ENCODE measurements around the gene ZBTB47. TPM values are rescaled to one million over a fixed set of nuclear protein-coding genes. Genes with fewer than 3 reads are reported as not detected.

Gene ZBTB47
- polyA plus RNA-seq, 1 donor from 2014 or later: 4.8 TPM

DNA sequence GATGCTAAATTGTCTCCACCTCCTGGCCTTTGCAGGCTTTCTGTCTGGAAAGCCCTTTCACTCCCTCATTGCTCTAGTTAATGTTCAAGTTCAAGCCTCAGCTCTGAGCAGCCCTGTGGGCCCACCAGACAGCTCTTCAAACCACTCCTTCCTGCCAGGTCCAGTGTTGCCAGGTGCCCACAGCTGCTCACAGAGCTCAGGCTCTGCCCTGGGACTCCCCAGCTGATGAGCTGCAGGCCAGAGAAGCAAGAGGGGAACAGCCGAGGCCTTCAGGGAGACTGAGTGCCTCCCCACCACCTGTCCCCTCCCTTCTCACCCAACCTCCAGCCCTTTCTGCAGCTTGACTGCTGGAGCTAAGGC lies 1.3 kb upstream of the ZBTB47 start:
- no peak overlapping the region for H3K9ac ChIP-seq (ENCODE audit: low read length)

DNA sequence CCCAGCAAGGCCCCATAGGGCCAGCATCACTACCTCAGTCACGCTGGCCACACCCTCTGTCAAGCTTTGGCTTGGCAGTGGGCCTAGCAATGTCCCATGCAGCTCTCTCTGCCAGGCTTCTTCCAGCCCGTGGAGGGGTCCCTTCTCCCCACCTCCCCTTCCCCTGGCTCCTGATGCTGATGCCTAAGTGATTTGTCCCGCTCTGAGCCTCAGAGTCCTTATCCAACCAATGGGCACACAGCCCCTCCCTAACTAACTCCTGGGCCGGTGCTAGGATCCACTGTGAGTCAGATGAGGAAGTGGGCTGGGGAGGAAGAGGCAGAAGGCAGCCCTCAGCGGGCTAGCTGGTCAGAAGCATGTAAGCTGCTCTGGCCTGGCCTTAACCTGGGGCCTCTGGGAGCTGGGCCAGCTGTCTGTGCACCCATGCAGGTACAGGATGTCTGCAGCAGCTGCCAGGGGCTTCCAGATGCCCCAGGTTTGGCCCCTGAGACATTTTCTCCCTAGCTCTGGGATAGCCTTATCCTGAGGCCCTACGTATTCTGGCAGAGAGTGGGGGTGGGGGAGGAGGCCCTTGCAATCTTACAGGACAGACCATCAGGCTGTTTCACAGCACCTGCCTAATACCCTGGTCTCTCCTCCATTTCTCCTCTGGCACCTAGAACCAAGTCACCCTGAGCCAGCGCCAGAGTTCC lies 740 bp upstream of the ZBTB47 start:
- H2AFZ ChIP-seq (ENCODE audit: low read depth, low read length): no peak overlapping the region

More for the DNA sequence above, 1.3 kb upstream of the ZBTB47 start:
- Histone ChIP-seq H3F3A (ENCODE audit: insufficient read depth, low read length, poor library complexity, severe bottlenecking) (no peaks in the 10 kb centered on the region), H3K4me2 (ENCODE audit: low read length) (no peak overlapping the region), H4K20me1 (ENCODE audit: insufficient read depth) (no peaks in the 10 kb centered on the region), H3K9me2 (ENCODE audit: insufficient read depth, low read length) (no peaks in the 10 kb centered on the region), H3K27me3 (ENCODE audit: insufficient read depth, low read depth, low read length) (no peaks in the 10 kb centered on the region), H3K79me2 (replicated peaks; ENCODE audit: insufficient read depth, low read length) (no peaks in the 10 kb centered on the region), H3K4me3 (ENCODE audit: low read length) (no peak overlapping the region), H3K27ac (ENCODE audit: low read length) (no peak overlapping the region), H3K9me3 (ENCODE audit: low read length) (no peaks in the 10 kb centered on the region), H3K36me3 (ENCODE audit: insufficient read depth, low read length) (no peaks in the 10 kb centered on the region), H2AFZ (ENCODE audit: low read depth, low read length) (no peak overlapping the region)
- no peak for TF ChIP-seq MXI1 (conservative IDR thresholded peaks at IDR 0.05; ENCODE audit: poor library complexity, severe bottlenecking)
- no peak for TF ChIP-seq TAF1 (IDR thresholded peaks at IDR 0.05; ENCODE audit: low read depth)
- TF ChIP-seq POLR2AphosphoS5 (IDR thresholded peaks at IDR 0.05): no peak
- TF ChIP-seq EP300 (conservative IDR thresholded peaks at IDR 0.05; ENCODE audit: poor library complexity, severe bottlenecking): no peak
- TF ChIP-seq EZH2 (IDR thresholded peaks at IDR 0.05; ENCODE audit: borderline replicate concordance, insufficient read depth, low read length, poor library complexity, severe bottlenecking): no peak
- TF ChIP-seq SMC3 (conservative IDR thresholded peaks at IDR 0.05; ENCODE audit: poor library complexity): no peak
- TF ChIP-seq RAD21 (conservative IDR thresholded peaks at IDR 0.05): no peak
- TF ChIP-seq, protein P1, sequence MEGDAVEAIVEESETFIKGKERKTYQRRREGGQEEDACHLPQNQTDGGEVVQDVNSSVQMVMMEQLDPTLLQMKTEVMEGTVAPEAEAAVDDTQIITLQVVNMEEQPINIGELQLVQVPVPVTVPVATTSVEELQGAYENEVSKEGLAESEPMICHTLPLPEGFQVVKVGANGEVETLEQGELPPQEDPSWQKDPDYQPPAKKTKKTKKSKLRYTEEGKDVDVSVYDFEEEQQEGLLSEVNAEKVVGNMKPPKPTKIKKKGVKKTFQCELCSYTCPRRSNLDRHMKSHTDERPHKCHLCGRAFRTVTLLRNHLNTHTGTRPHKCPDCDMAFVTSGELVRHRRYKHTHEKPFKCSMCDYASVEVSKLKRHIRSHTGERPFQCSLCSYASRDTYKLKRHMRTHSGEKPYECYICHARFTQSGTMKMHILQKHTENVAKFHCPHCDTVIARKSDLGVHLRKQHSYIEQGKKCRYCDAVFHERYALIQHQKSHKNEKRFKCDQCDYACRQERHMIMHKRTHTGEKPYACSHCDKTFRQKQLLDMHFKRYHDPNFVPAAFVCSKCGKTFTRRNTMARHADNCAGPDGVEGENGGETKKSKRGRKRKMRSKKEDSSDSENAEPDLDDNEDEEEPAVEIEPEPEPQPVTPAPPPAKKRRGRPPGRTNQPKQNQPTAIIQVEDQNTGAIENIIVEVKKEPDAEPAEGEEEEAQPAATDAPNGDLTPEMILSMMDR (IDR thresholded peaks at IDR 0.05; ENCODE audit: poor library complexity, severe bottlenecking): no peak
- TF ChIP-seq, protein P2, sequence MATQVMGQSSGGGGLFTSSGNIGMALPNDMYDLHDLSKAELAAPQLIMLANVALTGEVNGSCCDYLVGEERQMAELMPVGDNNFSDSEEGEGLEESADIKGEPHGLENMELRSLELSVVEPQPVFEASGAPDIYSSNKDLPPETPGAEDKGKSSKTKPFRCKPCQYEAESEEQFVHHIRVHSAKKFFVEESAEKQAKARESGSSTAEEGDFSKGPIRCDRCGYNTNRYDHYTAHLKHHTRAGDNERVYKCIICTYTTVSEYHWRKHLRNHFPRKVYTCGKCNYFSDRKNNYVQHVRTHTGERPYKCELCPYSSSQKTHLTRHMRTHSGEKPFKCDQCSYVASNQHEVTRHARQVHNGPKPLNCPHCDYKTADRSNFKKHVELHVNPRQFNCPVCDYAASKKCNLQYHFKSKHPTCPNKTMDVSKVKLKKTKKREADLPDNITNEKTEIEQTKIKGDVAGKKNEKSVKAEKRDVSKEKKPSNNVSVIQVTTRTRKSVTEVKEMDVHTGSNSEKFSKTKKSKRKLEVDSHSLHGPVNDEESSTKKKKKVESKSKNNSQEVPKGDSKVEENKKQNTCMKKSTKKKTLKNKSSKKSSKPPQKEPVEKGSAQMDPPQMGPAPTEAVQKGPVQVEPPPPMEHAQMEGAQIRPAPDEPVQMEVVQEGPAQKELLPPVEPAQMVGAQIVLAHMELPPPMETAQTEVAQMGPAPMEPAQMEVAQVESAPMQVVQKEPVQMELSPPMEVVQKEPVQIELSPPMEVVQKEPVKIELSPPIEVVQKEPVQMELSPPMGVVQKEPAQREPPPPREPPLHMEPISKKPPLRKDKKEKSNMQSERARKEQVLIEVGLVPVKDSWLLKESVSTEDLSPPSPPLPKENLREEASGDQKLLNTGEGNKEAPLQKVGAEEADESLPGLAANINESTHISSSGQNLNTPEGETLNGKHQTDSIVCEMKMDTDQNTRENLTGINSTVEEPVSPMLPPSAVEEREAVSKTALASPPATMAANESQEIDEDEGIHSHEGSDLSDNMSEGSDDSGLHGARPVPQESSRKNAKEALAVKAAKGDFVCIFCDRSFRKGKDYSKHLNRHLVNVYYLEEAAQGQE (IDR thresholded peaks at IDR 0.05; ENCODE audit: borderline replicate concordance): no peak

More for the DNA sequence above, 740 bp upstream of the ZBTB47 start:
- no peaks in the 10 kb centered on the region for H3K79me2 ChIP-seq (replicated peaks; ENCODE audit: insufficient read depth, low read length)
- H3K4me2 ChIP-seq (ENCODE audit: low read length): no peak overlapping the region
- H3K4me3 ChIP-seq (ENCODE audit: low read length): no peak overlapping the region
- H4K20me1 ChIP-seq (ENCODE audit: insufficient read depth): no peaks in the 10 kb centered on the region
- H3K27me3 ChIP-seq (ENCODE audit: insufficient read depth, low read depth, low read length): no peaks in the 10 kb centered on the region
- no peak for TF ChIP-seq MXI1 (conservative IDR thresholded peaks at IDR 0.05; ENCODE audit: poor library complexity, severe bottlenecking)
- TF ChIP-seq POLR2AphosphoS5 (IDR thresholded peaks at IDR 0.05): no peak
- no peak for TF ChIP-seq SMC3 (conservative IDR thresholded peaks at IDR 0.05; ENCODE audit: poor library complexity)
- TF ChIP-seq EZH2 (IDR thresholded peaks at IDR 0.05; ENCODE audit: borderline replicate concordance, insufficient read depth, low read length, poor library complexity, severe bottlenecking): no peak
- no peak for TF ChIP-seq EP300 (conservative IDR thresholded peaks at IDR 0.05; ENCODE audit: poor library complexity, severe bottlenecking)
- TF ChIP-seq, protein P1 (IDR thresholded peaks at IDR 0.05; ENCODE audit: poor library complexity, severe bottlenecking): no peak
- TF ChIP-seq, protein P2 (IDR thresholded peaks at IDR 0.05; ENCODE audit: borderline replicate concordance): no peak
- no peak for TF ChIP-seq TAF1 (IDR thresholded peaks at IDR 0.05; ENCODE audit: low read depth)
- TF ChIP-seq RAD21 (conservative IDR thresholded peaks at IDR 0.05): no peak
- no peak overlapping the region for H3K27ac ChIP-seq (ENCODE audit: low read length)
- H3K9ac ChIP-seq (ENCODE audit: low read length): no peak overlapping the region
- H3K36me3 ChIP-seq (ENCODE audit: insufficient read depth, low read length): no peaks in the 10 kb centered on the region
- H3F3A ChIP-seq (ENCODE audit: insufficient read depth, low read length, poor library complexity, severe bottlenecking): no peaks in the 10 kb centered on the region
- H3K9me3 ChIP-seq (ENCODE audit: low read length): no peaks in the 10 kb centered on the region
- no peaks in the 10 kb centered on the region for H3K9me2 ChIP-seq (ENCODE audit: insufficient read depth, low read length)
